Fibroblast of lung (primary cell): ENCODE results near the gene POPDC2. TPM values are rescaled to one million over a fixed set of nuclear protein-coding genes. Genes with fewer than 3 reads are reported as not detected.

Experiments used
- DNase-seq, 2 donors: peaks; one replicate each; pipeline versions ENCODE4 v3.0.0 to v3.0.0-alpha.2; 2010; ENCODE audit warnings: low read depth in 2 of 2
- H2AFZ ChIP-seq: 2 replicates; pipeline ENCODE4 v1.5.1; 2012; ENCODE audit warnings: low read length, control low read depth, inconsistent platforms
- H3K27ac ChIP-seq: 2 replicates; pipeline ENCODE4 v1.5.1; 2011; ENCODE audit warnings: low read length, control low read depth; ENCODE audit not compliant: insufficient read depth
- H3K27me3 ChIP-seq: 2 replicates; pipeline ENCODE4 v1.5.1; 2011; ENCODE audit warnings: mild to moderate bottlenecking, low read length; ENCODE audit not compliant: control insufficient read depth, insufficient read depth
- H3K36me3 ChIP-seq: 2 replicates; pipeline ENCODE4 v1.5.1; 2011; ENCODE audit warnings: low read length; ENCODE audit not compliant: control insufficient read depth, insufficient read depth
- H3K4me1 ChIP-seq: 2 replicates; pipeline ENCODE4 v1.5.1; 2011; ENCODE audit warnings: low read length; ENCODE audit not compliant: control insufficient read depth, insufficient read depth; ENCODE audit errors: extremely low read depth
- H3K4me2 ChIP-seq: 2 replicates; pipeline ENCODE4 v1.5.1; 2011; ENCODE audit warnings: low read length, control low read depth; ENCODE audit not compliant: insufficient read depth; ENCODE audit errors: extremely low read depth
- H3K4me3 ChIP-seq, 4 experiments: fragments of 200-600 bp in 1 of 4; sonication (generic) in 1 of 4; replicated peaks in 1 of 4; 2 replicates each; pipeline ENCODE4 v1.5.1; 2011 to 2016; ENCODE audit warnings: low read length in 4 of 4, low read depth in 3 of 4, mild to moderate bottlenecking in 3 of 4, control low read depth in 2 of 4, inconsistent platforms in 1 of 4, mixed read lengths in 1 of 4; ENCODE audit not compliant: insufficient read depth in 1 of 4; ENCODE audit errors: control extremely low read depth in 1 of 4
- H3K79me2 ChIP-seq: 2 replicates; pipeline ENCODE4 v1.5.1; 2012; ENCODE audit warnings: mild to moderate bottlenecking, low read length, inconsistent platforms; ENCODE audit not compliant: control insufficient read depth, insufficient read depth
- H3K9ac ChIP-seq: 2 replicates; pipeline ENCODE4 v1.5.1; 2011; ENCODE audit warnings: mild to moderate bottlenecking, low read length, control low read depth; ENCODE audit not compliant: insufficient read depth
- H3K9me3 ChIP-seq: 2 replicates; pipeline ENCODE4 v1.5.1; 2012; ENCODE audit warnings: low read depth, low read length; ENCODE audit not compliant: control insufficient read depth, insufficient read depth
- H4K20me1 ChIP-seq: 2 replicates; pipeline ENCODE4 v1.5.1; 2011; ENCODE audit warnings: low read length; ENCODE audit not compliant: control insufficient read depth, insufficient read depth; ENCODE audit errors: extremely low read depth
- EZH2 ChIP-seq: IDR thresholded peaks from 2 replicates; pipeline ENCODE4 v1.5.1; 2012; ENCODE audit warnings: low read length, control low read depth, mild to moderate bottlenecking; ENCODE audit errors: missing control alignments
- polyA plus RNA-seq, 2 donors: library from polyadenylated mRNA; depleted of rRNA in 1 of 2; stranded (reverse) in 1 of 2; unstranded in 1 of 2; fragments of >200 nt; gene quantifications; 2 replicates each; pipeline ENCODE4 v1.2.1, GENCODE V29; 2011 to 2012; ENCODE audit warnings: missing spikeins in 1 of 2
- total RNA-seq: library from RNA; depleted of rRNA; stranded (reverse); fragments of >200 nt; gene quantifications from 2 replicates; pipeline ENCODE4 v1.2.1, GENCODE V29; 2014
- TF ChIP-seq, protein P1 (sequence below), 2 donors: IDR thresholded peaks in 1 of 2; conservative IDR thresholded peaks in 1 of 2; 1 replicate in 1 of 2; 2 replicates in 1 of 2; pipeline ENCODE4 v1.5.1; 2011 to 2012; ENCODE audit warnings: low read length in 2 of 2, control low read depth in 1 of 2, inconsistent platforms in 1 of 2, low read depth in 1 of 2, mild to moderate bottlenecking in 1 of 2

The POPDC2 gene
- total and polyA plus RNA-seq, 2 donors (not counting 1 experiment from before 2014, with no cell fraction given) = 0.17 to 0.26 TPM

DNA sequence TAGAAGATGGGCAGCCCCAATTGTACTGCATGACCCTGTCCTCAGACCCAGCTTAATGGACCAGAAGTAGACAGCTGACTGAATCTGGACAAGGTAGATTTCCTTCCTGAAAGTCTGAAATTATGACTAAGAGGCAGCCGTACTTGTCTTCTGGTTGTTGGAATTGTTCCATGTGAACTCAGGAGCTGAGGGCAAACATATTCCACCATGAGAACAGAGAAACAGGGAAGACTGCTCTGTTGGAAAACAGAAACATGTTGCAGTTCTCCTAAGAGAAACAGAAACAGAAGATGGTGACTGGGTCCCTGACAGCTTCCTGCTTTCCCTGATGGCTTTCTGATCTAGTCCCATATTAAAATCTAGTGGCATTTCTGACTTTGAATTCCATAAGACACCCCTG, 24.1 kb downstream of the POPDC2 start:
- H4K20me1 ChIP-seq = no peaks in the 10 kb centered on the region
- H2AFZ ChIP-seq = peak overlapping the region; percentile 41
- no peaks in the 10 kb centered on the region for H3K27me3 ChIP-seq
- H3K9ac ChIP-seq = no peak overlapping the region
- H3K9me3 ChIP-seq = no peaks in the 10 kb centered on the region
- peak overlapping the region; percentile 38 for H3K4me2 ChIP-seq
- no peak overlapping the region for H3K4me3 ChIP-seq
- no peak overlapping the region for H3K27ac ChIP-seq
- no peaks in the 10 kb centered on the region for H3K79me2 ChIP-seq
- TF ChIP-seq, protein P1, sequence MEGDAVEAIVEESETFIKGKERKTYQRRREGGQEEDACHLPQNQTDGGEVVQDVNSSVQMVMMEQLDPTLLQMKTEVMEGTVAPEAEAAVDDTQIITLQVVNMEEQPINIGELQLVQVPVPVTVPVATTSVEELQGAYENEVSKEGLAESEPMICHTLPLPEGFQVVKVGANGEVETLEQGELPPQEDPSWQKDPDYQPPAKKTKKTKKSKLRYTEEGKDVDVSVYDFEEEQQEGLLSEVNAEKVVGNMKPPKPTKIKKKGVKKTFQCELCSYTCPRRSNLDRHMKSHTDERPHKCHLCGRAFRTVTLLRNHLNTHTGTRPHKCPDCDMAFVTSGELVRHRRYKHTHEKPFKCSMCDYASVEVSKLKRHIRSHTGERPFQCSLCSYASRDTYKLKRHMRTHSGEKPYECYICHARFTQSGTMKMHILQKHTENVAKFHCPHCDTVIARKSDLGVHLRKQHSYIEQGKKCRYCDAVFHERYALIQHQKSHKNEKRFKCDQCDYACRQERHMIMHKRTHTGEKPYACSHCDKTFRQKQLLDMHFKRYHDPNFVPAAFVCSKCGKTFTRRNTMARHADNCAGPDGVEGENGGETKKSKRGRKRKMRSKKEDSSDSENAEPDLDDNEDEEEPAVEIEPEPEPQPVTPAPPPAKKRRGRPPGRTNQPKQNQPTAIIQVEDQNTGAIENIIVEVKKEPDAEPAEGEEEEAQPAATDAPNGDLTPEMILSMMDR (conservative IDR thresholded peaks at IDR 0.05 in 1 of 2, IDR thresholded peaks at IDR 0.05 in 1 of 2; ENCODE audit: low read depth in 1 of 2, low read length in 2 of 2) = no peak
- no peak for TF ChIP-seq EZH2
- peaks cover 16% of the 10 kb centered on the region for H3K4me1 ChIP-seq
- DNase-seq = peak; percentile 28 to 39
- H3K36me3 ChIP-seq = no peaks in the 10 kb centered on the region

DNA sequence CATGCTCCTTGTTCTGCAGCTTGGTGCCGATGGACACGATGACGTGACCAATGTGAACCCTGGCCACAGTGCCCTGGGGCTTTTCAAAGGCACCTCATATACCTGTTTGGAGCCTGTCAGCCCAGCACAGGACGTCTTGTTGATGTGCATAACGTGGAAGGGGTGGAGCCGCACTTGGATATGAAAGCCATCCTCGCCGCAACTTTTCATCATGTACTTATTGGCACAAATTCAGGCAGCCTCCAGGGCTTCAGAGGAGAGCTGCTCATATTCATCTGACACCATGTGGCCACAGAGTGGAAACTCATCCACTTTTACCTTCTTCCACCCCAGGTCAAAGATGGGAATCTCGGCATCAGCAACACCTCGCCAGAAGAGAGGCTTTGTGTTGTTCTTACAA, 24.7 kb downstream of the POPDC2 start:
- no peak overlapping the region for H2AFZ ChIP-seq
- H3K9ac ChIP-seq = no peak overlapping the region
- H3K27me3 ChIP-seq = no peaks in the 10 kb centered on the region
- no peaks in the 10 kb centered on the region for H3K36me3 ChIP-seq
- no peaks in the 10 kb centered on the region for H3K9me3 ChIP-seq
- peaks cover 18% of the 10 kb centered on the region for H3K4me1 ChIP-seq
- H3K4me3 ChIP-seq = no peak overlapping the region
- no peak for DNase-seq
- no peaks in the 10 kb centered on the region for H3K79me2 ChIP-seq
- no peak overlapping the region for H3K27ac ChIP-seq
- TF ChIP-seq, protein P1 (conservative IDR thresholded peaks at IDR 0.05 in 1 of 2, IDR thresholded peaks at IDR 0.05 in 1 of 2; ENCODE audit: low read depth in 1 of 2, low read length in 2 of 2) = no peak
- no peak overlapping the region for H3K4me2 ChIP-seq
- H4K20me1 ChIP-seq = no peaks in the 10 kb centered on the region

DNA sequence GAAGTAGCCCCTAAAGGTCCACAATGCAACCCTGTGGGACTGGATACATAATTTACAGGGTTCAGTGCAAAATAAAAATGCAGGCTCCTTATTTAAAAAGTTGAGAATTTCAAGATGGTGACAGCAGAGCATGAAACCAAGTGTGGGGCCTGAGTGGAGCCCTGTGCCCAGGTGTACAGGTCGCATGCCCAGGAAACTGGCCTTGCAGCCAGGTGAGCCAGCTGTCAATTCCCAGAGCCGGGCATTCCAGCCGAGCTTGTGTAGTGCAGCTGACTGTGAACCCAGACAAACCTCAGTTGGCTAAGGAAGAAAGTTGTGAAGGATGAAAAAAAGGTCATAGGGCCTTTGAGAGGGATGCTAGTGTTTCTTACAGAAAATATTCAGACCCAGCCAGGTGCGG, 27.6 kb downstream of the POPDC2 start:
- Histone ChIP-seq H2AFZ (no peak overlapping the region), H3K36me3 (no peaks in the 10 kb centered on the region), H3K27ac (no peak overlapping the region), H3K79me2 (no peaks in the 10 kb centered on the region), H3K4me1 (peaks cover 9% of the 10 kb centered on the region), H3K4me3 (no peak overlapping the region), H4K20me1 (no peaks in the 10 kb centered on the region), H3K27me3 (no peaks in the 10 kb centered on the region), H3K9me3 (no peaks in the 10 kb centered on the region), H3K9ac (no peak overlapping the region), H3K4me2 (no peak overlapping the region)
- TF ChIP-seq, protein P1 (conservative IDR thresholded peaks at IDR 0.05 in 1 of 2, IDR thresholded peaks at IDR 0.05 in 1 of 2; ENCODE audit: low read depth in 1 of 2, low read length in 2 of 2) = no peak
- DNase-seq = no peak
